Measurements from ENCODE around the gene KHK.

The KHK gene

DNA sequence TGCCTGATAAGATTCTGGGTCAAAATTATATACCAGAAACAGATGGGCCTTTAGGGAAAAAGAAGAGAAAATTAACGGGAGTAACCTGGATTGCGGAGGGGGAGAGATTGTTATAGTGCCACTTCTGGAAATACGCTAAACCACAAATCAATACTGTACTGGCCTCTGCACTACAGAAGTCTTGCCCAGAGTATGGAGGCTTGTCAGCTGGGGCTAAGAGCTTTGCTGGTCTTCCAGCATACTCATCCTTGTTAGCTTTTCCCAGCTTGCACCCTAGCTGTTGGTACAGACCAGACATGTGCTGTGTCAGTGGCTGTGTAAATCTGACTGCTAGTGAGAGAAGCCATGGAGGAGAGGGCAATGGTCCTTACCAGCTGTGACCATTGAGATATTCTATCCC is 26.2 kb upstream of the KHK start:
- Histone ChIP-seq H3K14ac (ENCODE audit: low read length) (no peak overlapping the region), H3K27ac (replicated peaks; ENCODE audit: low read length) (no peak overlapping the region), H2BK5ac (ENCODE audit: low read length) (no peak overlapping the region), H4K91ac (ENCODE audit: low read depth, low read length, poor library complexity) (peak overlapping the region; percentile 76), H4K8ac (ENCODE audit: low read depth, low read length) (no peak overlapping the region), H2BK12ac (ENCODE audit: low read length) (no peak overlapping the region), H3K9me3 (replicated peaks in 1 of 2; ENCODE audit: control insufficient read depth in 2 of 2, insufficient read depth in 1 of 2, low read depth in 1 of 2, low read length in 2 of 2) (peaks cover 0 to 2% of the 10 kb centered on the region in 2 donors), H3K36me3 (replicated peaks in 1 of 2; ENCODE audit: control insufficient read depth in 2 of 2, insufficient read depth in 2 of 2, low read length in 2 of 2) (peaks cover 40 to 86% of the 10 kb centered on the region in 2 donors), H3K27me3 (ENCODE audit: control insufficient read depth in 3 of 3, insufficient read depth in 3 of 3, low read depth in 1 of 3, low read length in 3 of 3) (no peaks in the 10 kb centered on the region), H3K79me1 (ENCODE audit: low read depth, low read length) (no peaks in the 10 kb centered on the region), H3K4me1 (ENCODE audit: control insufficient read depth in 2 of 2, insufficient read depth in 1 of 2, low read depth in 1 of 2, low read length in 2 of 2) (no peaks in the 10 kb centered on the region), H3K4me3 (ENCODE audit: low read length in 2 of 2) (no peak overlapping the region), H3K4ac (ENCODE audit: low read length) (no peak overlapping the region), H2BK120ac (ENCODE audit: low read depth, low read length) (no peak overlapping the region), H3K4me2 (ENCODE audit: insufficient read depth, low read length, poor library complexity, severe bottlenecking) (no peak overlapping the region), H3K9ac (ENCODE audit: low read depth, low read length, poor library complexity) (no peak overlapping the region), H2AK5ac (ENCODE audit: low read depth, low read length) (no peak overlapping the region), H2BK15ac (ENCODE audit: low read length) (no peak overlapping the region), H2AFZ (ENCODE audit: low read length) (no peak overlapping the region), H3K18ac (ENCODE audit: low read length) (no peak overlapping the region), H3K23ac (ENCODE audit: low read depth, low read length, poor library complexity) (no peak overlapping the region)
- WGBS, 2 donors (ENCODE audit: extremely low coverage in 2 of 2, insufficient read length in 2 of 2, insufficient replicate concordance in 1 of 2): no CpG with 5 or more reads among the region's 3 CpGs
- no peak for DNase-seq (ENCODE audit: low spot score)

DNA sequence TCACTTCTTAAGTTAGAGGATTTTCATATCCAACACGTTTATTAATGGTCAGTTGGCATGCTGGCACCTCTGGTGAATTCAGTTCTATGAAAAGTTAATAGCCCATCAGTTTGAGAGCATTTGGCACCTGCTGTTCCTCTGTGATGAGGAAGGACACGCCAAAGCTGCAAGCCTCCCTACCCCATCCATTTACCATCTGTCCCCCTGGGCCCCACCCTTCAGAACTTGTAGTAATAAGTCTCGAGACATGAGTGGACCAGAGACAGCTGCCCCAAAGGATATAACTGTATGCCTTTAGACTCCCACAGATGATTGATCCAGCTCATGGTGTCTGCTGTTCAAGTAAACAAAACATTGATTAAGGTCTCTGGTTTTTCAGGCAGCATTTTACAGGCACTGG is 21.4 kb upstream of the KHK start:
- no CpG with 5 or more reads among the region's 3 CpGs for WGBS, 2 donors (ENCODE audit: extremely low coverage in 2 of 2, insufficient read length in 2 of 2, insufficient replicate concordance in 1 of 2)
- H2AK5ac ChIP-seq (ENCODE audit: low read depth, low read length): no peak overlapping the region
- no peaks in the 10 kb centered on the region for H3K27me3 ChIP-seq (ENCODE audit: control insufficient read depth in 3 of 3, insufficient read depth in 3 of 3, low read depth in 1 of 3, low read length in 3 of 3)
- H3K9ac ChIP-seq (ENCODE audit: low read depth, low read length, poor library complexity): no peak overlapping the region
- no peak overlapping the region for H3K23ac ChIP-seq (ENCODE audit: low read depth, low read length, poor library complexity)
- H4K8ac ChIP-seq (ENCODE audit: low read depth, low read length): no peak overlapping the region
- H2AFZ ChIP-seq (ENCODE audit: low read length): no peak overlapping the region
- H3K4me3 ChIP-seq (ENCODE audit: low read length in 2 of 2): no peak overlapping the region
- no peaks in the 10 kb centered on the region for H3K4me1 ChIP-seq (ENCODE audit: control insufficient read depth in 2 of 2, insufficient read depth in 1 of 2, low read depth in 1 of 2, low read length in 2 of 2)
- no peak overlapping the region for H2BK5ac ChIP-seq (ENCODE audit: low read length)
- H3K79me1 ChIP-seq (ENCODE audit: low read depth, low read length): peaks cover 1% of the 10 kb centered on the region
- H2BK120ac ChIP-seq (ENCODE audit: low read depth, low read length): no peak overlapping the region
- H3K27ac ChIP-seq (replicated peaks; ENCODE audit: low read length): no peak overlapping the region
- H3K4me2 ChIP-seq (ENCODE audit: insufficient read depth, low read length, poor library complexity, severe bottlenecking): no peak overlapping the region
- H3K4ac ChIP-seq (ENCODE audit: low read length): no peak overlapping the region
- no peak overlapping the region for H3K18ac ChIP-seq (ENCODE audit: low read length)
- no peak overlapping the region for H4K91ac ChIP-seq (ENCODE audit: low read depth, low read length, poor library complexity)
- H3K9me3 ChIP-seq (replicated peaks in 1 of 2; ENCODE audit: control insufficient read depth in 2 of 2, insufficient read depth in 1 of 2, low read depth in 1 of 2, low read length in 2 of 2): peaks cover 0 to 2% of the 10 kb centered on the region in 2 donors
- H3K14ac ChIP-seq (ENCODE audit: low read length): no peak overlapping the region
- peaks cover 37 to 86% of the 10 kb centered on the region in 2 donors for H3K36me3 ChIP-seq (replicated peaks in 1 of 2; ENCODE audit: control insufficient read depth in 2 of 2, insufficient read depth in 2 of 2, low read length in 2 of 2)
- no peak overlapping the region for H2BK12ac ChIP-seq (ENCODE audit: low read length)
- no peak for DNase-seq (ENCODE audit: low spot score)
- H2BK15ac ChIP-seq (ENCODE audit: low read length): no peak overlapping the region

DNA sequence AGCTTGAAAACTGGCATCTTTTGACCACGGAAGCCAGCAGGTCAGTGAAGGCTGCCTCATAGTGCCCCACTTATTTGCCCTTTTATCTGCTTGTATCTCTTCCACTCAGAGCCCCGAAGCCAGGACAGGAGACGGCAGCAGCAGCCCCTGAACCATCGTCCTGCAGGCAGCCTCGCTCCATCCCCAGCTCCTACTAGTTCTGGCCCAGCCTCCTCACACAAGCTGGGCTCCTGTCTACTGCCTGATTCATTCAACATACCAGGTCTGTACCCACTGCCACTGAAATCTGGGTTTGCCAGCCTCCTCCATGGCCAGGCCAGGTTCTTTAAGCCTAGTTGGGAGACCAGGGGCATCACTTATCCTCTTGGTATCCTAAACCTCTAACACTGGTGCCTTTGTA is 19.2 kb upstream of the KHK start:
- Histone ChIP-seq H3K14ac (ENCODE audit: low read length) (no peak overlapping the region), H3K9me3 (replicated peaks in 1 of 2; ENCODE audit: control insufficient read depth in 2 of 2, insufficient read depth in 1 of 2, low read depth in 1 of 2, low read length in 2 of 2) (peaks cover 0 to 2% of the 10 kb centered on the region in 2 donors), H3K36me3 (replicated peaks in 1 of 2; ENCODE audit: control insufficient read depth in 2 of 2, insufficient read depth in 2 of 2, low read length in 2 of 2) (peaks cover 34 to 74% of the 10 kb centered on the region in 2 donors), H3K9ac (ENCODE audit: low read depth, low read length, poor library complexity) (no peak overlapping the region), H3K4me2 (ENCODE audit: insufficient read depth, low read length, poor library complexity, severe bottlenecking) (no peak overlapping the region), H3K23ac (ENCODE audit: low read depth, low read length, poor library complexity) (no peak overlapping the region), H3K4ac (ENCODE audit: low read length) (no peak overlapping the region), H3K79me1 (ENCODE audit: low read depth, low read length) (peaks cover 7% of the 10 kb centered on the region), H2AFZ (ENCODE audit: low read length) (no peak overlapping the region), H3K4me1 (ENCODE audit: control insufficient read depth in 2 of 2, insufficient read depth in 1 of 2, low read depth in 1 of 2, low read length in 2 of 2) (peaks cover 8 to 9% of the 10 kb centered on the region in 2 donors), H2BK5ac (ENCODE audit: low read length) (no peak overlapping the region), H3K27ac (replicated peaks; ENCODE audit: low read length) (no peak overlapping the region), H4K91ac (ENCODE audit: low read depth, low read length, poor library complexity) (no peak overlapping the region), H3K27me3 (ENCODE audit: control insufficient read depth in 3 of 3, insufficient read depth in 3 of 3, low read depth in 1 of 3, low read length in 3 of 3) (no peaks in the 10 kb centered on the region), H2BK15ac (ENCODE audit: low read length) (no peak overlapping the region), H3K4me3 (ENCODE audit: low read length in 2 of 2) (no peak overlapping the region), H3K18ac (ENCODE audit: low read length) (no peak overlapping the region), H4K8ac (ENCODE audit: low read depth, low read length) (no peak overlapping the region), H2BK12ac (ENCODE audit: low read length) (no peak overlapping the region), H2AK5ac (ENCODE audit: low read depth, low read length) (no peak overlapping the region), H2BK120ac (ENCODE audit: low read depth, low read length) (no peak overlapping the region)
- DNase-seq (ENCODE audit: low spot score): no peak
- no CpG with 5 or more reads among the region's 5 CpGs for WGBS, 2 donors (ENCODE audit: extremely low coverage in 2 of 2, insufficient read length in 2 of 2, insufficient replicate concordance in 1 of 2)

DNA sequence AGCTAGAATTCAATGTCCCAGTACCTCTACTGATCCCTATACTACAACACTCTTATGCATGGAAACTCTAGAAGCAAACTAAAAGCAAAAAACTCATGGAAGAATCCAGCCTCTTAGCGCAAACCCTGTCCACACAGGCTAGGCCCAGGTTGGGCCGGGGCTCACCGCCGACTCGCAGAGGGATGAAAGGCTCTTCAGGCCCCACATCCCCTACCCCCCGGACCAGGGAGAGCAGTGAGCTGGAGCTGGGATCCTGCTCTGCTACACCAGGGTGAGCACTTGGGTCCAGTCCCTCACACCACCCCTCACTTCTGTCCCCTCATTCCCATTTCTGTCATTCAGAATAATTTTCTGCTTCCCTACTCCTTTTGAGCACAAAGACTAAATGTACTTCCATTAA is 17.1 kb upstream of the KHK start:
- Histone ChIP-seq H4K91ac (ENCODE audit: low read depth, low read length, poor library complexity) (no peak overlapping the region), H3K4me1 (ENCODE audit: control insufficient read depth in 2 of 2, insufficient read depth in 1 of 2, low read depth in 1 of 2, low read length in 2 of 2) (peaks cover 12 to 16% of the 10 kb centered on the region in 2 donors), H3K36me3 (replicated peaks in 1 of 2; ENCODE audit: control insufficient read depth in 2 of 2, insufficient read depth in 2 of 2, low read length in 2 of 2) (peaks cover 27 to 57% of the 10 kb centered on the region in 2 donors), H3K27me3 (ENCODE audit: control insufficient read depth in 3 of 3, insufficient read depth in 3 of 3, low read depth in 1 of 3, low read length in 3 of 3) (no peaks in the 10 kb centered on the region), H3K4me3 (ENCODE audit: low read length in 2 of 2) (no peak overlapping the region), H3K79me1 (ENCODE audit: low read depth, low read length) (peaks cover 7% of the 10 kb centered on the region), H2AFZ (ENCODE audit: low read length) (no peak overlapping the region), H3K9me3 (replicated peaks in 1 of 2; ENCODE audit: control insufficient read depth in 2 of 2, insufficient read depth in 1 of 2, low read depth in 1 of 2, low read length in 2 of 2) (no peaks in the 10 kb centered on the region), H3K4me2 (ENCODE audit: insufficient read depth, low read length, poor library complexity, severe bottlenecking) (no peak overlapping the region), H2BK12ac (ENCODE audit: low read length) (no peak overlapping the region), H3K4ac (ENCODE audit: low read length) (no peak overlapping the region), H2BK15ac (ENCODE audit: low read length) (no peak overlapping the region), H3K9ac (ENCODE audit: low read depth, low read length, poor library complexity) (no peak overlapping the region), H3K14ac (ENCODE audit: low read length) (no peak overlapping the region), H2AK5ac (ENCODE audit: low read depth, low read length) (no peak overlapping the region), H3K27ac (replicated peaks; ENCODE audit: low read length) (no peak overlapping the region), H3K23ac (ENCODE audit: low read depth, low read length, poor library complexity) (no peak overlapping the region), H4K8ac (ENCODE audit: low read depth, low read length) (no peak overlapping the region), H2BK5ac (ENCODE audit: low read length) (no peak overlapping the region), H2BK120ac (ENCODE audit: low read depth, low read length) (no peak overlapping the region), H3K18ac (ENCODE audit: low read length) (no peak overlapping the region)
- DNase-seq (ENCODE audit: low spot score): no peak
- no CpG with 5 or more reads among the region's 6 CpGs for WGBS, 2 donors (ENCODE audit: extremely low coverage in 2 of 2, insufficient read length in 2 of 2, insufficient replicate concordance in 1 of 2)

Measured in neuronal stem cell (in vitro differentiated cells).